SU-DHL-6 (cell line): ENCODE results near the gene RBM26.

Source experiments
- H2AFZ ChIP-seq: fragments of 200-600 bp; sonication (generic); 2 replicates; pipeline ENCODE4 v1.6.1; 2014; ENCODE audit warnings: low read depth, mild to moderate bottlenecking, moderate library complexity, mixed read lengths, antibody characterized with exemption, low read length; ENCODE audit not compliant: severe bottlenecking
- H3F3A ChIP-seq: fragments of 200-600 bp; shearing (Covaris generic); 2 replicates; pipeline ENCODE4 v1.6.0; 2016; ENCODE audit warnings: antibody characterized with exemption, mild to moderate bottlenecking; ENCODE audit not compliant: insufficient read depth
- H3K27ac ChIP-seq: fragments of 200-600 bp; sonication (generic); 2 replicates; pipeline ENCODE4 v1.5.1; 2016; ENCODE audit warnings: low read depth, mild to moderate bottlenecking, low read length, moderate library complexity, mixed read lengths
- H3K27me3 ChIP-seq: fragments of 200-600 bp; sonication (generic), shearing (Covaris generic); 2 replicates; pipeline ENCODE4 v1.6.0; 2014; ENCODE audit warnings: mild to moderate bottlenecking, low read length
- H3K36me3 ChIP-seq: fragments of 200-600 bp; sonication (generic); 2 replicates; pipeline ENCODE4 v1.6.1; 2014; ENCODE audit warnings: mild to moderate bottlenecking, low read length, mixed read lengths
- H3K4me2 ChIP-seq: fragments of 300-600, 200-600 bp; shearing (Covaris generic), sonication (generic); 2 replicates; pipeline ENCODE4 v1.6.0; 2014; ENCODE audit warnings: low read length, low read depth, mild to moderate bottlenecking; ENCODE audit not compliant: poor library complexity, severe bottlenecking
- H3K4me3 ChIP-seq: fragments of 200-600 bp; sonication (generic); 2 replicates; pipeline ENCODE4 v1.5.1; 2014; ENCODE audit warnings: antibody characterized with exemption, low read length, mild to moderate bottlenecking, mixed read lengths; ENCODE audit not compliant: insufficient read depth, poor library complexity, severe bottlenecking
- H3K79me2 ChIP-seq: fragments of 200-600 bp; sonication (generic); 2 replicates; pipeline ENCODE4 v1.6.1; 2014; ENCODE audit warnings: mild to moderate bottlenecking, low read length, moderate library complexity; ENCODE audit not compliant: insufficient read depth
- H3K9ac ChIP-seq: fragments of 200-600 bp; sonication (generic); 2 replicates; pipeline ENCODE4 v1.7.0; 2014; ENCODE audit warnings: mild to moderate bottlenecking, low read length
- H3K9me2 ChIP-seq: fragments of 200-600 bp; sonication (generic); replicated peaks from 2 replicates; pipeline ENCODE4 v1.6.1; 2014; ENCODE audit warnings: low read length; ENCODE audit not compliant: insufficient read depth
- H3K9me3 ChIP-seq: fragments of 200-600 bp; sonication (generic); 2 replicates; pipeline ENCODE4 v1.6.1; 2014; ENCODE audit warnings: low read length, mixed read lengths; ENCODE audit not compliant: insufficient read depth
- H4K20me1 ChIP-seq: fragments of 200-600 bp; sonication (generic); 2 replicates; pipeline ENCODE4 v1.6.1; 2014; ENCODE audit warnings: low read depth, mild to moderate bottlenecking, antibody characterized with exemption, low read length, moderate library complexity, mixed read lengths
- CTCF ChIP-seq: fragments of 200-600 bp; sonication (generic); IDR thresholded peaks from one replicate; pipeline ENCODE4 v1.5.1; 2017; ENCODE audit warnings: antibody characterized with exemption, mild to moderate bottlenecking, low read length, moderate library complexity; ENCODE audit not compliant: insufficient read depth, poor library complexity, severe bottlenecking
- EZH2phosphoT487 ChIP-seq: fragments of 200-600 bp; sonication (generic), shearing (Covaris generic); conservative IDR thresholded peaks from 2 replicates; pipeline ENCODE4 v1.6.1; 2018; ENCODE audit warnings: mild to moderate bottlenecking, antibody characterized with exemption, low read length, moderate library complexity, mixed read lengths

Gene RBM26

GRCh38 chr13:79365981-79366380 is 40.1 kb downstream of the RBM26 start:
- Histone ChIP-seq H3F3A (0 out of 2 replicates have a peak, but pooled peaks cover 4% of the 10 kb centered on the region), H3K79me2 (peaks cover 25% of the 10 kb centered on the region)

GRCh38 chr13:79361299-79361698 is 44.8 kb downstream of the RBM26 start:
- Histone ChIP-seq H2AFZ (no peak overlapping the region), H3K27me3 (no peaks in the 10 kb centered on the region), H3K4me3 (no peak overlapping the region), H3F3A (peaks cover 3% of the 10 kb centered on the region; the same call in 1 of the 2 replicates), H3K36me3 (peaks cover 87% of the 10 kb centered on the region), H3K4me2 (no peak overlapping the region), H3K9me2 (no peaks in the 10 kb centered on the region), H3K27ac (no peak overlapping the region), H4K20me1 (peaks cover 11% of the 10 kb centered on the region; the same call in 1 of the 2 replicates), H3K9ac (no peak overlapping the region), H3K79me2 (peaks cover 25% of the 10 kb centered on the region), H3K9me3 (no peaks in the 10 kb centered on the region)
- TF ChIP-seq EZH2phosphoT487 (no peak), CTCF (no peak)

More at GRCh38 chr13:79365981-79366380, 40.1 kb downstream of the RBM26 start:
- no peaks in the 10 kb centered on the region for H3K9me3 ChIP-seq
- no peak overlapping the region for H3K4me2 ChIP-seq
- no peaks in the 10 kb centered on the region for H3K9me2 ChIP-seq
- H3K4me3 ChIP-seq, result no peak overlapping the region
- H3K36me3 ChIP-seq, result peaks cover 83% of the 10 kb centered on the region
- H3K27ac ChIP-seq, result no peak overlapping the region
- 0 out of 2 replicates have a peak, but pooled peaks cover 7% of the 10 kb centered on the region for H4K20me1 ChIP-seq
- TF ChIP-seq EZH2phosphoT487 (no peak), CTCF (no peak)
- H3K27me3 ChIP-seq, result no peaks in the 10 kb centered on the region
- no peak overlapping the region for H2AFZ ChIP-seq
- no peak overlapping the region for H3K9ac ChIP-seq

GRCh38 chr13:79360095-79360494 is 46.0 kb downstream of the RBM26 start:
- H3K36me3 ChIP-seq, result peaks cover 89% of the 10 kb centered on the region
- no peak overlapping the region for H3K27ac ChIP-seq
- TF ChIP-seq CTCF (no peak), EZH2phosphoT487 (no peak)
- H3K9me2 ChIP-seq, result no peaks in the 10 kb centered on the region
- no peak overlapping the region for H3K4me3 ChIP-seq
- no peak overlapping the region for H2AFZ ChIP-seq
- H3F3A ChIP-seq, result peaks cover 3% of the 10 kb centered on the region; the same call in 1 of the 2 replicates
- H3K9ac ChIP-seq, result no peak overlapping the region
- H3K79me2 ChIP-seq, result peaks cover 21% of the 10 kb centered on the region
- peaks cover 11% of the 10 kb centered on the region; the same call in 1 of the 2 replicates for H4K20me1 ChIP-seq
- no peaks in the 10 kb centered on the region for H3K27me3 ChIP-seq
- no peaks in the 10 kb centered on the region for H3K9me3 ChIP-seq
- no peak overlapping the region for H3K4me2 ChIP-seq
